KMS-11 (cell line): Measurements from ENCODE around the gene COPB2.
"Not testable (repeated sequence)": the region's sequence is repeated elsewhere in the genome, so short reads cannot be mapped to it uniquely, and the experiment has no call there.

Source experiments
- H2AFZ ChIP-seq: fragments of 200-600 bp; sonication (generic); 2 replicates; pipeline ENCODE4 v1.6.1; 2016; ENCODE audit warnings: antibody characterized with exemption, mixed run types, low read depth
- H3K27ac ChIP-seq: fragments of 200-600 bp; sonication (generic); 2 replicates; pipeline ENCODE4 v1.6.1; 2016; ENCODE audit warnings: mild to moderate bottlenecking, mixed run types
- H3K27me3 ChIP-seq: fragments of 200-600 bp; sonication (generic); 2 replicates; pipeline ENCODE4 v1.6.1; 2017; ENCODE audit warnings: mild to moderate bottlenecking, low read depth, mixed run types, moderate library complexity; ENCODE audit not compliant: insufficient read depth
- H3K36me3 ChIP-seq: fragments of 200-600 bp; sonication (generic); 2 replicates; pipeline ENCODE4 v1.6.1; 2017; ENCODE audit warnings: mild to moderate bottlenecking, mixed run types; ENCODE audit not compliant: insufficient read depth
- H3K4me1 ChIP-seq: fragments of 200-600 bp; sonication (generic); 2 replicates; pipeline ENCODE4 v1.6.1; 2016; ENCODE audit warnings: mild to moderate bottlenecking, low read depth, mixed run types; ENCODE audit not compliant: poor library complexity, severe bottlenecking
- H3K4me2 ChIP-seq: fragments of 200-600 bp; sonication (generic); 2 replicates; pipeline ENCODE4 v1.7.0; 2016; ENCODE audit warnings: mild to moderate bottlenecking, mixed run types
- H3K4me3 ChIP-seq: fragments of 200-600 bp; sonication (generic); IDR thresholded peaks from 2 replicates; pipeline ENCODE4 v1.6.1; 2017; ENCODE audit warnings: low read depth, low read length, mixed read lengths; ENCODE audit not compliant: insufficient read depth
- H3K79me2 ChIP-seq: fragments of 200-600 bp; sonication (generic); 2 replicates; pipeline ENCODE4 v1.6.1; 2016; ENCODE audit warnings: low read depth, mixed run types; ENCODE audit not compliant: insufficient read depth
- H3K9ac ChIP-seq: fragments of 200-600 bp; sonication (generic); 2 replicates; pipeline ENCODE4 v1.6.1; 2016; ENCODE audit warnings: mild to moderate bottlenecking, mixed run types
- H4K20me1 ChIP-seq: fragments of 200-600 bp; sonication (generic); 2 replicates; pipeline ENCODE4 v1.6.1; 2016; ENCODE audit warnings: mild to moderate bottlenecking, mixed run types; ENCODE audit not compliant: insufficient read depth
- CTCF ChIP-seq: fragments of 200-600 bp; sonication (generic); conservative IDR thresholded peaks from 2 replicates; pipeline ENCODE4 v1.6.1; 2017; ENCODE audit warnings: low read depth, mild to moderate bottlenecking, antibody characterized with exemption, low read length, moderate library complexity, mixed read lengths

Gene COPB2

GRCh38 chr3:139342054-139342453 lies 47.4 kb downstream of the COPB2 start:
- no peak overlapping the region for H3K9ac ChIP-seq

DNA sequence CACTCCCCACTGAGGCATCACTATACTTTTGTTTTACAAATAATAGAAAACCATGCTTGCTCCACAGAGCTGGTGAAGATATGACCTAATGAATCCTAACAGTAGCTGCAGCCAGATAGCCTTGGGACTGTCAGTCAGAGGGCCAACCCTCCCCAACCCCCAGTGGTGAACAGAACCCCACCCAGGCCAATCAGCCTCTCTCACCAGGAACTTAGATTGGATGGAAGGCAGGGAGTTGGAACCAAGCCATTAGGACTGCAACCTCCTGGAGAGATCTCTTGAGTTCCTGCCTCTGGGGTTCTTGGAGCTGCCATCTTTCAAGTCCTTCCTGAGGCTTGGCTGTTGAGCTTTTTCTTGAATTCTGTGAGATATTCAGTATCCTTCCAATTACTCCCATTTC lies 48.7 kb downstream of the COPB2 start:
- no peak overlapping the region for H2AFZ ChIP-seq
- H3K4me1 ChIP-seq, result peaks cover 15% of the 10 kb centered on the region
- H3K4me2 ChIP-seq, result no peak overlapping the region
- no peak overlapping the region for H3K27ac ChIP-seq
- H3K27me3 ChIP-seq, result no peaks in the 10 kb centered on the region; the same call in 1 of the 2 replicates
- H4K20me1 ChIP-seq, result no peaks in the 10 kb centered on the region
- peaks cover 19% of the 10 kb centered on the region; the same call in 1 of the 2 replicates for H3K79me2 ChIP-seq
- no peak overlapping the region for H3K9ac ChIP-seq
- TF ChIP-seq CTCF, result no peak
- H3K4me3 ChIP-seq, result no peak overlapping the region
- no peaks in the 10 kb centered on the region for H3K36me3 ChIP-seq

More at GRCh38 chr3:139342054-139342453, 47.4 kb downstream of the COPB2 start:
- no peak overlapping the region for H3K27ac ChIP-seq
- H3K27me3 ChIP-seq, result no peaks in the 10 kb centered on the region; the same call in 1 of the 2 replicates
- peaks cover 15% of the 10 kb centered on the region for H3K4me1 ChIP-seq
- H3K4me3 ChIP-seq, result no peak overlapping the region
- no peak overlapping the region for H3K4me2 ChIP-seq
- no peak for TF ChIP-seq CTCF
- H3K36me3 ChIP-seq, result no peaks in the 10 kb centered on the region; the same call in 1 of the 2 replicates
- H2AFZ ChIP-seq, result no peak overlapping the region
- H3K79me2 ChIP-seq, result peaks cover 29% of the 10 kb centered on the region; the same call in 1 of the 2 replicates
- H4K20me1 ChIP-seq, result no peaks in the 10 kb centered on the region

- Histone ChIP-seq H2AFZ (no peak overlapping the region), H3K27ac (no peak overlapping the region), H3K4me1 (peaks cover 1% of the 10 kb centered on the region), H3K4me2 (no peak overlapping the region), H3K36me3 (no peaks in the 10 kb centered on the region), H4K20me1 (no peaks in the 10 kb centered on the region), H3K27me3 (no peaks in the 10 kb centered on the region; the same call in 1 of the 2 replicates), H3K9ac (no peak overlapping the region), H3K4me3 (no peak overlapping the region), H3K79me2 (peaks cover 4% of the 10 kb centered on the region; the same call in 1 of the 2 replicates)
- no peak for TF ChIP-seq CTCF
These were observed 50.1 kb downstream of the COPB2 start for GRCh38 chr3:139339219-139339906.

GRCh38 chr3:139338405-139338804 lies 51.0 kb downstream of the COPB2 start:
- TF ChIP-seq CTCF, result no peak
- Histone ChIP-seq H3K9ac (no peak overlapping the region), H2AFZ (no peak overlapping the region), H3K27ac (no peak overlapping the region), H3K27me3 (no peaks in the 10 kb centered on the region; the same call in 1 of the 2 replicates), H3K36me3 (no peaks in the 10 kb centered on the region), H3K4me1 (no peaks in the 10 kb centered on the region), H4K20me1 (no peaks in the 10 kb centered on the region), H3K79me2 (no peaks in the 10 kb centered on the region), H3K4me2 (no peak overlapping the region), H3K4me3 (no peak overlapping the region)

DNA sequence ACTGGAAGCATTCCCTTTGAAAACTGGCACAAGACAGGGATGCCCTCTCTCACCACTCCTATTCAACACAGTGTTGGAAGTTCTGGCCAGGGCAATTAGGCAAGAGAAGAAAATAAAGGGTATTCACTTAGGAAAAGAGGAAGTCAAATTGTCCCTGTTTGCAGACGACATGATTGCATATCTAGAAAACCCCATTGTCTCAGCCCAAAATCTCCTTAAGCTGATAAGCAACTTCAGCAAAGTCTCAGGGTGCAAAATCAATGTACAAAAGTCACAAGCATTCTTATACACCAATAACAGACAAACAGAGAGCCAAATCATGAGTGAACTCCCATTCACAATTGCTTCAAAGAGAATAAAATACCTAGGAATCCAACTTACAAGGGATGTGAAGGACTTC lies 54.8 kb downstream of the COPB2 start:
- H4K20me1 ChIP-seq, H3K27ac ChIP-seq, H3K27me3 ChIP-seq, H2AFZ ChIP-seq, H3K79me2 ChIP-seq, H3K4me1 ChIP-seq, H3K36me3 ChIP-seq, H3K4me3 ChIP-seq, H3K4me2 ChIP-seq, H3K9ac ChIP-seq: not testable (repeated sequence)
